HepG2 (cell line): ENCODE measurements around the gene ENTPD6. TPM values are rescaled to one million over a fixed set of nuclear protein-coding genes. Genes with fewer than 3 reads are reported as not detected.
A peak's percentile ranks its signal among the peaks of the same experiment; 100 is the strongest.

ENCODE experiments used
- CBX2 ChIP-seq, 2 experiments: fragments of 200-600 bp in 1 of 2; sonication (generic); formaldehyde crosslinking in 1 of 2; IDR thresholded peaks; 2 replicates each; pipeline versions ENCODE4 v1.7.0 to v1.8.1; 2018 to 2022; ENCODE audit warnings: low read depth in 2 of 2, low read length in 1 of 2, mild to moderate bottlenecking in 1 of 2, missing genetic modification reagents in 1 of 2
- EP300 ChIP-seq, 3 experiments: sonication (generic) in 1 of 3; formaldehyde crosslinking in 1 of 3; IDR thresholded peaks; 2 replicates each; pipeline versions ENCODE4 v1.5.1 to v1.6.1; 2011 to 2020; ENCODE audit warnings: low read depth in 2 of 3, low read length in 2 of 3, borderline replicate concordance in 1 of 3, improper control_type of control experiment in 1 of 3, mild to moderate bottlenecking in 1 of 3, missing genetic modification reagents in 1 of 3, moderate library complexity in 1 of 3
- HCFC1 ChIP-seq: fragments of 150-350 bp; IDR thresholded peaks from 2 replicates; pipeline ENCODE4 v1.6.1; 2014; ENCODE audit warnings: low read depth, low read length
- KAT8 ChIP-seq: IDR thresholded peaks from 2 replicates; pipeline ENCODE4 v1.6.1; 2016; ENCODE audit warnings: missing genetic modification reagents, missing compliant biosample characterization
- MAF1 ChIP-seq: sonication (generic); formaldehyde crosslinking; IDR thresholded peaks from 2 replicates; pipeline ENCODE4 v1.5.0; 2020; ENCODE audit warnings: missing genetic modification reagents, borderline replicate concordance
- PHF8 ChIP-seq: sonication (generic); formaldehyde crosslinking; IDR thresholded peaks from 2 replicates; pipeline ENCODE4 v1.5.0; 2020; ENCODE audit warnings: missing genetic modification reagents
- POLR2AphosphoS2 ChIP-seq: IDR thresholded peaks from 2 replicates; pipeline ENCODE4 v1.6.1; 2011; ENCODE audit warnings: low read depth, low read length, improper control_type of control experiment
- SP4 ChIP-seq: sonication (generic); formaldehyde crosslinking; IDR thresholded peaks from 2 replicates; pipeline ENCODE4 v1.8.1; 2023; ENCODE audit warnings: mild to moderate bottlenecking, missing genetic modification reagents
- TEAD3 ChIP-seq: optimal IDR thresholded peaks from 2 replicates; pipeline ENCODE3; 2016; ENCODE audit warnings: borderline replicate concordance
- ZBTB37 ChIP-seq: sonication (generic); formaldehyde crosslinking; IDR thresholded peaks from 2 replicates; pipeline ENCODE4 v1.4.0; 2020; ENCODE audit warnings: mild to moderate bottlenecking, missing genetic modification reagents
- ZFX ChIP-seq: sonication (generic); formaldehyde crosslinking; IDR thresholded peaks from 2 replicates; pipeline ENCODE4 v1.4.0; 2020; ENCODE audit warnings: mild to moderate bottlenecking, low read depth, missing genetic modification reagents, moderate library complexity
- ZKSCAN8 ChIP-seq: IDR thresholded peaks from 2 replicates; pipeline ENCODE4 v1.6.1; 2016; ENCODE audit warnings: borderline replicate concordance, missing genetic modification reagents, missing compliant biosample characterization
- ZNF350 ChIP-seq: sonication (generic); formaldehyde crosslinking; IDR thresholded peaks from 2 replicates; pipeline ENCODE4 v1.4.0; 2020; ENCODE audit warnings: mild to moderate bottlenecking, low read depth, missing genetic modification reagents, borderline replicate concordance
- ZNF431 ChIP-seq: sonication (generic); formaldehyde crosslinking; IDR thresholded peaks from 2 replicates; pipeline ENCODE4 v1.9.0; 2022; ENCODE audit warnings: missing genetic modification reagents, low read depth, mild to moderate bottlenecking, borderline replicate concordance
- ZNF446 ChIP-seq: sonication (generic); formaldehyde crosslinking; IDR thresholded peaks from 2 replicates; pipeline ENCODE4 v1.5.0; 2020; ENCODE audit warnings: mild to moderate bottlenecking, missing genetic modification reagents
- ZNF557 ChIP-seq: sonication (generic); formaldehyde crosslinking; IDR thresholded peaks from 2 replicates; pipeline ENCODE4 v1.4.0; 2020; ENCODE audit warnings: missing genetic modification reagents
- ZNF737 ChIP-seq: sonication (generic); formaldehyde crosslinking; IDR thresholded peaks from 2 replicates; pipeline ENCODE4 v1.5.0; 2020; ENCODE audit warnings: missing genetic modification reagents, mild to moderate bottlenecking, borderline replicate concordance
- ZNF775 ChIP-seq: sonication (generic); formaldehyde crosslinking; IDR thresholded peaks from 2 replicates; pipeline ENCODE4 v1.4.0; 2020; ENCODE audit warnings: missing genetic modification reagents, mild to moderate bottlenecking, moderate library complexity, borderline replicate concordance
- ZNF891 ChIP-seq: sonication (generic); formaldehyde crosslinking; IDR thresholded peaks from 2 replicates; pipeline ENCODE4 v1.5.0; 2020; ENCODE audit warnings: mild to moderate bottlenecking, missing genetic modification reagents
- ZSCAN20 ChIP-seq: sonication (generic); formaldehyde crosslinking; IDR thresholded peaks from 2 replicates; pipeline ENCODE4 v1.4.0; 2020; ENCODE audit warnings: missing genetic modification reagents, mild to moderate bottlenecking, borderline replicate concordance
- ZSCAN29 ChIP-seq: sonication (generic); formaldehyde crosslinking; conservative IDR thresholded peaks from 2 replicates; pipeline ENCODE4 v1.4.0; 2020; ENCODE audit warnings: mild to moderate bottlenecking, missing genetic modification reagents
- ZSCAN9 ChIP-seq: IDR thresholded peaks from 2 replicates; pipeline ENCODE4 v1.6.1; 2016; ENCODE audit warnings: borderline replicate concordance
- polyA plus RNA-seq, 8 experiments: library from polyadenylated mRNA; depleted of rRNA in 3 of 8; stranded (reverse) in 7 of 8; unstranded in 1 of 8; fragments of >200 nt; fragmentation: Illumina TruSeq in 4 of 8; extraction: Trizol in 4 of 8; gene quantifications; 2 replicates each; pipeline versions ENCODE4 v1.2.1 to v1.2.3, GENCODE V29; 2011 to 2016; ENCODE audit warnings: low read depth in 4 of 8, missing spikeins in 1 of 8, mixed read lengths in 1 of 8; ENCODE audit not compliant: insufficient read depth in 1 of 8
- total RNA-seq, 5 experiments: library from RNA; depleted of rRNA; stranded (reverse); fragments of >200 nt; fragmentation: Illumina TruSeq; extraction: Trizol; gene quantifications; 2 replicates each; pipeline ENCODE4 v1.2.3, GENCODE V29; 2016; ENCODE audit warnings: low read depth in 1 of 5
- TF ChIP-seq, protein P1 (sequence below): sonication (generic); formaldehyde crosslinking; IDR thresholded peaks from 2 replicates; pipeline ENCODE4 v1.5.0; 2020; ENCODE audit warnings: mild to moderate bottlenecking, missing genetic modification reagents, borderline replicate concordance
- TF ChIP-seq, protein P2 (sequence below): IDR thresholded peaks from 2 replicates; pipeline ENCODE4 v1.6.1; 2016; ENCODE audit warnings: low read depth, borderline replicate concordance

ENTPD6 gene
- total and polyA plus RNA-seq, 2 of the 13 experiments (the other 11 are each of a cell fraction or from before 2014, with no cell fraction given): 164 to 172 TPM

- TF ChIP-seq EP300 (IDR thresholded peaks at IDR 0.05; ENCODE audit: low read depth in 2 of 2, low read length in 2 of 2) (0 out of 4 replicates have a peak, but pooled peaks of 1 of the 2 experiments have one; percentile 10), EP300 (CRISPR knock-in tag; IDR thresholded peaks at IDR 0.05; ENCODE audit: borderline replicate concordance) (0 out of 2 replicates have a peak, but pooled peaks have one; percentile 15), ZNF737 (CRISPR knock-in tag) (peak; percentile 67; the same call in 1 of the 2 replicates), ZNF891 (CRISPR knock-in tag) (peak; percentile 70), TEAD3 (CRISPR knock-in tag) (no peak), ZNF431 (CRISPR knock-in tag) (0 out of 2 replicates have a peak, but pooled peaks have one; percentile 69), ZSCAN29 (CRISPR knock-in tag) (peak; percentile 78; the same call in 1 of the 2 replicates), PHF8 (CRISPR knock-in tag) (peak; percentile 51), POLR2AphosphoS2 (no peak), ZNF775 (CRISPR knock-in tag) (0 out of 2 replicates have a peak, but pooled peaks have one; percentile 51), ZNF557 (peak; percentile 81; the same call in 1 of the 2 replicates), ZNF446 (CRISPR knock-in tag) (peak; percentile 92), KAT8 (CRISPR knock-in tag) (peak; percentile 59; the same call in 1 of the 2 replicates), ZBTB37 (CRISPR knock-in tag) (peak; percentile 93; the same call in 1 of the 2 replicates), ZNF350 (CRISPR knock-in tag) (peak; percentile 79; the same call in 1 of the 2 replicates), ZSCAN20 (CRISPR knock-in tag) (peak; percentile 60; the same call in 1 of the 2 replicates), SP4 (CRISPR knock-in tag) (peak; percentile 37; the same call in 1 of the 2 replicates), ZFX (CRISPR knock-in tag) (peak; percentile 89), HCFC1 (0 out of 2 replicates have a peak, but pooled peaks have one; percentile 7), ZSCAN9 (CRISPR knock-in tag) (peak; percentile 35; the same call in 1 of the 2 replicates), CBX2 (IDR thresholded peaks at IDR 0.05; ENCODE audit: low read depth, low read length) (no peak), CBX2 (CRISPR knock-in tag; IDR thresholded peaks at IDR 0.05; ENCODE audit: low read depth) (no peak), ZKSCAN8 (no peak; the same call in 1 of the 2 replicates), MAF1 (CRISPR knock-in tag) (no peak)
- TF ChIP-seq, protein P1, sequence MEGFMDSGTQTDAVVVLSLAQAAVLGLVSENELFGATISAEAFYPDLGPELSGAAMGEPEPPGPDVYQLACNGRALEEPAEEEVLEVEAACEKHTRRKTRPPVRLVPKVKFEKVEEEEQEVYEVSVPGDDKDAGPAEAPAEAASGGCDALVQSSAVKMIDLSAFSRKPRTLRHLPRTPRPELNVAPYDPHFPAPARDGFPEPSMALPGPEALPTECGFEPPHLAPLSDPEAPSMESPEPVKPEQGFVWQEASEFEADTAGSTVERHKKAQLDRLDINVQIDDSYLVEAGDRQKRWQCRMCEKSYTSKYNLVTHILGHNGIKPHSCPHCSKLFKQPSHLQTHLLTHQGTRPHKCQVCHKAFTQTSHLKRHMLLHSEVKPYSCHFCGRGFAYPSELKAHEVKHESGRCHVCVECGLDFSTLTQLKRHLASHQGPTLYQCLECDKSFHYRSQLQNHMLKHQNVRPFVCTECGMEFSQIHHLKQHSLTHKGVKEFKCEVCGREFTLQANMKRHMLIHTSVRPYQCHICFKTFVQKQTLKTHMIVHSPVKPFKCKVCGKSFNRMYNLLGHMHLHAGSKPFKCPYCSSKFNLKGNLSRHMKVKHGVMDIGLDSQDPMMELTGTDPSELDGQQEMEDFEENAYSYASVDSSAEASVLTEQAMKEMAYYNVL (CRISPR knock-in tag): peak; percentile 75; the same call in 1 of the 2 replicates
- TF ChIP-seq, protein P2, sequence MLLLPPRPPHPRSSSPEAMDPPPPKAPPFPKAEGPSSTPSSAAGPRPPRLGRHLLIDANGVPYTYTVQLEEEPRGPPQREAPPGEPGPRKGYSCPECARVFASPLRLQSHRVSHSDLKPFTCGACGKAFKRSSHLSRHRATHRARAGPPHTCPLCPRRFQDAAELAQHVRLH: 0 out of 2 replicates have a peak, but pooled peaks have one; percentile 55
These were observed 31.2 kb downstream of the ENTPD6 start (continued) for GRCh38 chr20:25226433-25227316.
